Femur (tissue), 1 donor: ENCODE measurements around the gene BEX1.
"Not testable (repeated sequence)": the region's sequence is repeated elsewhere in the genome, so short reads cannot be mapped to it uniquely, and the experiment has no call there.

Experiments used
- DNase-seq: peaks from one replicate; pipeline ENCODE4 v3.0.0-alpha.2; 2017

BEX1 gene

DNA sequence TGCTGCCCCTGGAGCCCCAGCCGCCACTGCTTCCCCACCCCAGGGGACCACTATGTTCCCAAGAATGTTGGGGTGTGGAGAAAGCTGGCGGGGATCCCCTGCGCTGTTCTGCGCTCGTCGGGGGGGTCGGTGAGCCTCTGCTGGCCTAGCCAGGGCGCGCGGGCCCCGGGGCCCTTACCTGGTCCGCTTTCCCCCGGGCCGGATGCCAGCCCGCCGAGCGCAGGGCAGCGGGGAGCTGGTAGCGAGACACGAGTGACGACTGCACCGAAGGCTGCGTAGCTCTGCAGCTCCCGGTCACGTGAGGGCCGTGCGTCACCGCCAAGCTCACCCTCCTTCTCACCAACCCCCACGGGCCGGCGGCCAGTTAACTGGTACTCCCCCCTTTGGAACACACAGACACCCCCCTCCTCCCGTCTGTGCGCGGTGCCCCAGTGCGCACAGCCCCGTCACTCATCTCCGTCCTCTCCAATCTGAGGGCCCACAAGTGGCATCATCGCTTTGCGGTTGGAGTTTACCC lies at the start of gene BEX1:
TSS of gene BEX1 (minus strand) at position 254 of the 517 bp plus-strand sequence. CDS start 897 bp downstream, outside the sequence.
- DNase-seq, result peak; percentile 26

DNA sequence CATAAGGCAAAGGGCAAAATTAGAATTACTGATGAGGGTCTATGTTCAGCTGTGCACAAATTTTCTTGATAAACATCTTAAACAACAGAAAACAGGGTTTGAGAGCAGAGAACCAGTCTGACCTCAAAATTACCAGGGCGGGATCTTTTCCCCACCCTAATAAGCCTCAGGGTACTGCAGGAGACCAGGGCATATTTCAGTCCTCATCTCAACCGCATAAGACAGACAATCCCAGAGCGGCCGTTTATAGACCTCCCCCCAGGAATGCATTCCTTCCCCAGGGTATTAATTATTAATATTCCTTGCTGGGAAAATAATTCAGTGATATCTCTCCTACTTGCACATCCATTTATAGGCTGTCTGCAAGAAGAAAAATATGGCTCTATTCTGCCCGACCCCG lies 45.5 kb upstream of the BEX1 start:
- DNase-seq, result not testable (repeated sequence)

DNA sequence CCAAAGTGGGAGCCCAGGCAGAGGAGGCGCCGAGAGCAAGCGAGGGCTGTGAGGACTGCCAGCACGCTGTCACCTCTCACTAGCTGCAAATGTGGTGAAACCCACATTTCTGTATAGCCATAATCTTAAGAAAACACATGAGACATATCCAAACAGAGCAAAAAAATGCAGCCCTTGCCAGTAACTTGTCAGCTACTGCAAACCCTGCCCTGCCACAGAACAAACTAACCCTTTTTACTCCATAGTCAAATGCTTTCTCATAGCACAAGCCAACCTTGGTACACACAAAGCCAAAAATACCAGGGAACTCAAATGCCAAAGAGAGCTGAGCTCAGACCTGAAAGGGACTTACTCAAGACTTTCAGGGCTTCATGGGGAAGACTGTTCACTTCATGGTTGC lies 43.9 kb upstream of the BEX1 start:
- DNase-seq, result no peak

DNA sequence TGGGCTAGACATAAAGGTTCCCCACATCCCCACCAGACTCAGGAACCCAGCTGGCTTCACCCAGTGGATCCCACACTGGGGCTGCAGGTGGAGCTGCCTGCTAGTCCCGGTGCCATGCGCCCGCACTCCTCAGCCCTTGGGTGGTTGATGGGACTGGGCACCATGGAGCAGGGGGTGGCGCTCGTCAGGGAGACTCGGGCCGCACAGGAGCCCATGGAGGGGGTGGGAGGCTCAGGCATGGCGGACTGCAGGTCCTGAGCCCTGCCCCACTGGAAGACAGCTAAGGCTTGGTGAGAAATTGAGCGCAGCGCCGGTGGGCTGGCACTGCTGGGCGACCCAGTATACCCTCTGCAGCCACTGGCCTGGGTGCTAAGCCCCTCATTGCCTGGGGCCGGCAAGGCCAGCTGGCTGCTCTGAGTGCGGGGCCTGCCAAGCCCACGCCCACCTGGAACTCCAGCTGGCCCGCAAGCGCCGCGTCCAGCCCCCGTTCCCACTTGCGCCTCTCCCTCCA lies 43.3 kb upstream of the BEX1 start:
- not testable (repeated sequence) for DNase-seq

DNA sequence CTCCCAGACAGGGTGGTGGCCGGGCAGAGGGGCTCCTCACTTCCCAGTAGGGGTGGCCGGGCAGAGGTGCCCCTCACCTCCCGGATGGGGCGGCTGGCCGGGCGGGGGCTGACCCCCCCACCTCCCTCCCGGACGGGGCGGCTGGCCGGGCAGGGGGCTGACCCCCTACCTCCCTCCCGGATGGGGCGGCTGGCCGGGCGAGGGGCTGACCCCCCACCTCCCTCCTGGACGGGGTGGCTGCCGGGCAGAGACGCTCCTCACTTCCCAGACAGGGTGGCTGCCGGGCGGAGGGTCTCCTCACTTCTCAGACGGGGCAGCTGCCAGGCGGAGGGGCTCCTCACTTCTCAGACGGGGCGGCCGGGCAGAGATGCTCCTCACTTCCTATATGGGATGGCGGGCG lies 40.4 kb upstream of the BEX1 start:
- DNase-seq, result not testable (repeated sequence)

DNA sequence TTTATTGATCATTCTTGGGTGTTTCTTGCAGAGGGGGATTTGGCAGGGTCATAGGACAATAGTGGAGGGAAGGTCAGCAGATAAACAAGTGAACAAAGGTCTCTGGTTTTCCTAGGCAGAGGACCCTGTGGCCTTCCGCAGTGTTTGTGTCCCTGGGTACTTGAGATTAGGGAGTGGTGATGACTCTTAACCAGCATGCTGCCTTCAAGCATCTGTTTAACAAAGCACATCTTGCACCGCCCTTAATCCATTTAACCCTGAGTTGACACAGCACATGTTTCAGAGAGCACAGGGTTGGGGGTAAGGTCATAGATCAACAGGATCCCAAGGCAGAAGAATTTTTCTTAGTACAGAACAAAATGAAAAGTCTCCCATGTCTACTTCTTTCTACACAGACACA lies 39.9 kb upstream of the BEX1 start:
- DNase-seq, result not testable (repeated sequence)

DNA sequence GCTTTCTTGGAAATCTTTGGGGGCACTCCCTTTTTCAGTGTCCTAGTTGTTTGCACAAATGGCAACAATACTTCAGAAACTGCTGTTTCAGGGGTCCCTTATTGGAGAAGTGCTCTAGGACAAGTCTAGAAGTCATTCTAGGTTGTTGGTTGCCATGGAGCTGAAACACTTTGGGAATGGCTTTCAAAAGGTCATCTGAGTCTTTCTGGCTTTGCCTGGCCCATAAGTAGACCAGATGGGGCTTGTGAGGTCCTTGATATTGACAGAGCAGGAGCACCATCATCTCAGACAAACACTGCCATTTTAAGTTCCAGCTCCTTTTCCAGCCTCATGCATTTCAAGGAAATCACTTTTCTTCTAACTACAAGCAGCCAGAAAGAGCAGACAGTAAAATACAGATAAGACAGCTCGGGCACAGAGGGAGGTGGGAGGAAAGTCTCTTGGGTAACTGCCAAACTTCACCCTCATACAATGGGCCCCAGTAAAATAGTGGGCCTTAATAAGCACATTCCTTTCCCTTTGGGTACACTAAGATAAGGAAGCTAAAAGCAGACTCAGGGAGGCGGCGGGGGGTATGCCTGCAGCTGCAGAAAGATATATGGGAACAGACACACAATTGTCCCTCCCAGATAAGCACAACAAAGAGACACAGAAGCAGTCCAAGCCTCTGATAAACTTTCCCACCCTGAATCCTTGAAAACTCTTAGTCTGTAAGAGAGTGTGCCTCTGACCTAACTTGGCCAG lies 37.5 kb upstream of the BEX1 start:
- no peak for DNase-seq

DNA sequence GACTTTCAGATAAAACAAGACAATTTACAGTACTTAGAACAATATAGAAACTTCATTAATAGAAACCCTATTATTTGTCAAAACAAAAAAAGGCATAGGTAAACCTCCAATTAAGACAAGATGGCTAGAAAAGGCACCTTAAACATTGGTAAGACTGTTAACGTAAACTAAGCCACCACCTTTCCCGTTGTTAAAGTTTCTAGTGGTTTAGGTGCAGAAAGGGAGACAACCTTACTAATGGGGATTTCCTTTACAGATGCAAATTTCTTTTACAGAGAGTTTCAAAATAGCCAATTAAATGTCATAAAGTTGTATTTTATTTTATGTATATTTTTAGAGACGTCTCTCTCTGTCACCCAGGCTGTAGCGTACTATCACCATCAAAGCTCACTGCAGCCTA lies 36.5 kb upstream of the BEX1 start:
- DNase-seq, result no peak

DNA sequence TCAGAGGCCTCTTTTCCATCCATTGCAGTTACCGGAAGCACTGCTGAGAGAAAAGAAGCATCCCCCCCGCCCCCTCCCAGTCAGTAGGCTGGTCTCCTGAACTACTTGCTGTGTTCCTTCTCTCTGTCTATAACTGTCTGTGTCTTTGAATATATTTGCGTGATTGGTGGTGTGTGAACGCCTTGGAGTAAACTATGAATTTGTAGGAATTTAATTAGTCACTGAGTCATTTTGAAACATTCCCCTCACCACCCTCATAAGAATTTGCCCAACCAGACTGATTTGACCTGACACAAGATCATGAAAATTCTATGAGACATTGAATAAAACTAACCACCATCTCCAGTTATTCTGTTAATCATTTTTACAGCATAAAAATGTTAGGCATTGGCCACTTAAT lies 35.7 kb upstream of the BEX1 start:
- DNase-seq, result no peak

DNA sequence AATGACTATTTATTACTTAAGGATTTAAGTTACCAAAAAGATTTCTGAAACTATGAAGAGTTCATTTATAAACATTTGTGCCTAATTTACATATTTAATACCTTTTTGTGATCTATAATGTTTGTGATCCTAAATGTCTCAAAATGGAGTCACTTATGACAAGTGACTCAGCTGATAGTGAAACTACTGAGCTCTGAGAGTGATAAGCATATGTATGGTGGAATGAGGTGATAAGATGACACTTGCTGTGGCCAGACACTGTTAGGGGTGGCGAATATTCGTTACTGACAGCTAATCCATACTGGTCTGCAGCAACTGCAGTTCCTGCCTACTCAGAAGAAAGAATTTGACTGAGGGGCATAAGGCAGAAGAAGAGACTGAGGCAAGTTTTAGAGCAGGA lies 34.5 kb upstream of the BEX1 start:
- DNase-seq, result no peak

DNA sequence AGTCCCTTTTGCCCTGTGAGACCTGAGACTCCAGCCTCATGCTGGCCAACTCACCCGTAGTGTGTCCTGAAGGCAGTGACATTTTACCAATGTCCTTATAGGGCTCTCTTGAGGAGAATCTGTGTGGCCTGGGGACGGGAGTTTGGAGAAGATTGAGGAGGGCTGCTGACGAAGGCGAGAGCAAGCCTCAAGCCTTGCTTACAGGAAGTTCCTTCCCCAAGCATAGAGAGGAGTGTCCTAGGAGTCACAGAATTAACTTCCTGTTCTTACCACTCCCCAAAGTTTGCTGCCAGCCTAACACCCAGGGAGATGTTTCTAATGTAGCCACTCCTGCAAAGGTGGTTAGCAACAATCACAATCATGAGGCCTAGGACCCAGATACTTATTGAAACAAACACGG lies 29.0 kb upstream of the BEX1 start, which contains the start of gene NXF3:
TSS of gene NXF3 (minus strand) at position 202 of the 400 bp plus-strand sequence. CDS start at position 82, 120 bp downstream.
- DNase-seq, result no peak

DNA sequence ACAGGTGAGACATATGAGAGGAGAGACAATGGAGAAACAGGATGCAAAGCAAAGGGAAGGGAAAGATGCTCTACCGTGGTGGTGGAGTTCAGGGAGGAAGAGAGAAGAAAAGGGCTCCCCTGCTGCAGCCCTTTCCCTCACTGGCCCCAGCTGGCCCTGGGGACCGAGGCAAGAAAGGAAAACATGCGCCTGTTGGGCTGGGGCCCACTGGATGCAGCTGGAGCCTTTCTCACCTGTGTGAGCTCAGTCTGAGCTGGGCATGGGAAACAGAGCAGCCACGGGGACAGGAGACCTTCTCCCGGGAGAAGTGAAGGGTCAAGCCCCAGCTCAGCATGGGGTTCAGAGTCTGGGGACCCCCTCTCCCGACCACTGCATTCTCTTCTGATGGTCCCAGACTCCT lies 17.1 kb upstream of the BEX1 start:
- no peak for DNase-seq

DNA sequence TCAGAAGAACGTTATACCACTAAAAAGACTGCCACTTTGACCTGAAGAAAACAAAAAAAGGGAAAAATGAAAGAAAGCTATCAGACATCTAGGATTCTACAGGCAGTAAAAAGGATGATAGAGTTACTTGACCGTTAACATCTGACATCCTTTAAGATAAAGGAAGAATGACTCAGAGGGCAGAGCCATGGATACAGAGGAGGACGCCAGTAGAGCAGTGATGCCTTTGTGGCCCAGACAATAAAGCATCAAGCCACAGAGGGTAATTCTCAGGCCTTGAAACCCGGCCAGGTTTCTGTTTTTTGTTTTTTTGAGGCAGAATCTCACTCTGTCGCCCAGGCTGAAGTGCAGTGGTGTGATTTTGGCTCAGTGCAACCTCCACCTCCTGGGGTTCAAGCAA lies 9.5 kb upstream of the BEX1 start:
- no peak for DNase-seq

DNA sequence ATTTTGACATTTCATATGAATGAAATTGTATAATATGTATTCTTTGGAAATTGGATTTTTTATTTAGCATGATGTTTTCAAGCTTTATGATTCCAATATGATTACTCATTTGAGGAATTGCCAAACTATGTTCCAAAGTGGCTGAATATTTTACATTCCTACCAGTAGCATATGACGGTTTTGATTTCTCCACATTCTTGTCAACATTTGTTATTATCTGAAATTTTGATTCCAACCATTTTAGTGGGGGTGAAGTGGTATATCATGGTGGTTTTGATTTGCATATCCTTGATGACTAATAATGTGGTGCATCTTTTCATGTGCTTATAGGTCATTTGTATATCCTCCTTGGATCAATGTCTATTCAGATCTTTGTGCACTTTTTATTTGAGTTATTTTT lies 2.6 kb upstream of the BEX1 start:
- no peak for DNase-seq

DNA sequence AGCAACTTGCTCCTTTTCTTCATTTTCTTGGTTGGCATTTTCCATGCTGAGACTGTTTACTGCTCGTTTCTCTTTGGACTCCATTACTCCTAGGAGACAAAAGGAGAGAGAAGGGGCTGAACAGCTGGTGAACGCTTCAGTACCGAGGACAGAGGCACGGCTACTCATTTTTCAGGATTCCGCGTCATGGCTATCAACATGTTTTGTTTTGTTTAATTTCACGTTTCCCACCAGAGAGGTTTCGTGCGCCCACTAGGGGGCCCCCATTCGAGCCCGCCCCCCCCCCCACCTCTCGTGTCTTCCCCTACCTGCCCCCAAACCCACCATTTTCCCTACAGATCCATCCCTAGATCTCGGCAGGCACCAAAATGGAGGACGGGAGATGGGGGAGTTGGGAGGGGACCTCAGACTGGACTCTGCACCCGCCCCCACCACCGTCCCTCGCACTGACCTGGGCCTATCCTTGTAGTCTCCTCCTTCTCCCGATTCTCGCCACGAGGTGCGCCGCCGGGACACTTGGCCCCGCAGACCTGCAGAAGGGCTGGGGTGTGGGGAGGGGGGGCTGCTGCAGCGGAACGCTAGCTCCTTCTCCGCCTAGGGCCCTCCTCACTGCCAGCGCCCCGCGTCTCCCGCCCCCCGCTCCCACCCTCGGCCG lies 653 bp downstream of the BEX1 start:
- no peak for DNase-seq

DNA sequence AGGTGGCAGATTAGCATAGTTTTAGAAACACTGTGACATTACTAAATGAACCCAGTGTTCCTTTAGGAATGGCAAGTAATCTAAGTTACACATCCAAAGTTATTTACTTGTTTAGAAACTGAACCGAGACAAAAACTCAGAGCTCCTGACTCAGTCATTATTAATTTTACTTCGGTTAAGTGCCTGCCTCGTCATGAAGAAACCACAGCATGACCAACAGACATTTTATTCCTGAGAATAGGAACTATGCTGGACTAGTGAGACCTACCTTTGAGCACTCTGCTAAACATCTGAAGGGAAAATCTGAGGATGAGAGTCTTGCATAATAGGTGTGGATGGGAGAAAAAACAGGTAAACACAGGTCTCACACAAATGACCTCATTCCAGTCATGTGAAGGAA lies 2.5 kb downstream of the BEX1 start:
- no peak for DNase-seq

DNA sequence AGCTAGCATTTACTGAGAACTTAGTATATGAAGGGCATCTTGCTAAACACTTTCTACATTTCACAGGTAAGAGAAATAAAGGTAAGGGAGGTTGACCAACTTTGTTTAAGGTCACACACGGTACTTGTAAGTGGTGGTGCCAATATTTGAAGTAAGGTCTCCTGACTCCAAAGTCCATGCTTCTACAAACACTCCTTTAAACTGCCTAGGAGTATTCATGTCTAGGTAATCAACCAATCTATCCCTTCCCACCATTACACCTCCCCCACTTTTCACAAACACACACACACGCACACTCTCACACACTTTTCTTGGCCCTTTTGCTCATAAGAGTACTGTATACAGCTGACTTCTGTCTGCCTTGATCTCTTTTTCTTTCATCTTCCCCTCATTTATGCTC lies 7.1 kb downstream of the BEX1 start:
- DNase-seq, result no peak

DNA sequence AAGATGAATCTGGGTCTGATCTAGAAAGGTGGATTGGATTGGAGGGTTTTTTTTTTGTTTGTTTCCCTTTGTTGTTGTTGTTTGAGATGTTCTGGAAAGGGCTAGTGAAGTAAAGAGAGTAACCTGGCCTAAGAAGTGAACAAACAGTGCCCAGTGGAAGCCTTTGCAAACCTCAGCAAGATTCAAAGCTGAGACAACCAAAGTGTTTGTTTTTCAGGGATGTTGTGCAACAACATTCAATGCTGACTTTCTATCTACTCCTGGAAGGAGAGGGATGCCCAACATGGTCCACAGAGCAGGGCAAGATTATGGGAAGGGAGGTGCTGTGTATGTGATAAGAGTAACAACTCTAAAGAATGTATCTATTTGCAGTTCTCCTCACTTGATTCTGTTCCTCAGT lies 11.3 kb downstream of the BEX1 start:
- no peak for DNase-seq

DNA sequence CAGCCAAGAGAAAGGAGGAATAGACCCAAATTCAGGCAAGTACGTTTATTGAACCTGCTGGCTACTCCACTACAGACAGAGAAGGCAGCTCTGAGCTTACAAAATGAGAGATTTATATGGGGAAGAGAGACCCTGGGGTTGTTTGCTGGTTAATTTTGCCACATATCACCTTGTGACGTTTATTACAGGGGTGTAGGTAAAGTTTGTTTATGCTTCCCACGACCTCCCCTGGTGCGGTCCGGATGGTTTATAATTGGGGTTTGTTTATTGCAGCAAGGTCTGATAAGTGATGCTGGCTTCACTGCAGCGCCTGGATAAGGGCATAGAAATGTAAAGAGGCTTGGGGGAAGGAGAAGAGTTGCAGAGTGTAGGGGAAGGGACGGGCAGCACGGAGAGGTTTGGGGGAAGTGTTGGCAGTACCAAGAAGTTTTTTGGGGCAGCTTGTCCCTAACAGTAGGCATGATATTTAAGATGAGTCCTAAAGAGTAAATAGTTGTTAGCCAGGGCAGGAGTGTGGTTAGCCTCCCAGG lies 12.6 kb downstream of the BEX1 start:
- DNase-seq, result no peak

DNA sequence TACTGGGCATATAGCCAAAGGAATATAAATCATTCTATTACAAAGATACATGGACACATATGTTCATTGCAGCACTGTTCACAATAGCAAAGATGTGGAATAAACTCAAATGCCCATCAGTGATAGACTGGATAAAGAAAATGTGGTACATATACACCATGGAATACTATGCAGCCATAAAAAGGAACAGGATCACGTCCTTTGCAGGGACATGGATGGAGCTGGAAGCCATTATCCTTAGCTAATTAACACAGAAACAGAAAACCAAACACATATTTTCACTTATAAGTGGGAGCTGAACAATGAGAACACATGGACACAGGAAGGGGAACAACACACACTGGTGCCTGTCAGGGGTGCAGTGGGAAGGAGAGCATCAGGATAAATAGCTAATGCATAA lies 30.6 kb downstream of the BEX1 start:
- not testable (repeated sequence) for DNase-seq

DNA sequence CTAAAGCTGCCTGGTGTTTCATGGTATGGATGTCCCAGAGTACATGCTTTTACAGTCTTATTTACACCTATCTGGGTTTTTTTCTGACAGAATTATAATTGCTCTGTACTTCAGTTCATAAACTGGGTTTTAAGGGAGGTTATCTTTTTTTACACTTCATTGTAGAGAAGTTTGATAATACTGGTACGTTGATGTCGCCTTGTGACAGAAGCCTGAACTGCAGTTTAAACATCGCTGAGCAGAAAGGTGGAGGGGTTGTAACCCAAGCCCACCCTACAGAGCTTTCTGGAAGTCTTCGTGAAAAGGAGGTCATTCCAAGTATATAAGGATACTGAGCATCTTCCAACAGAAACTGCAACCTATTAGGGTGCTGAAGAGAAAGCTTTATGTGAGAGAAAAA lies 46.4 kb downstream of the BEX1 start:
- DNase-seq, result no peak

DNA sequence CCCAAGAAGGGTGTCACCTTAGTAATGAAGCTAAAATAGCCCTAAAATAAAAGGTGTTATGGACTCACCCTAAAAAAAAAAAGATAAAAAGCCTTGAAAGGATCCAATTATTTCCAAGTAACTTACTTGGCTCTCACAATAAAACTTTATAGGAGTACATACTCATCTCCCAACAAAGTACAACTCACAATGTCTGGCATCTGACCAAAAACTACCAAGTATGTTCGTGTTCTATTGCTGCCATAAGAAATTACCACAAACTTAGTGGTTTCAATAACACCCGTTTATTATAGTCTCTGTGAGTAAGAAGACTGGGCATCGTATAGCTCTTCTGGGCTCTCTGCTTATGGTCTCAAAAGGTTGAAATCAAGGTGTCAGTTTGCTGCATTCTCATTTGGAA lies 51.0 kb downstream of the BEX1 start:
- DNase-seq, result no peak
